Endothelial cell (in vitro differentiated cells): ENCODE measurements around the gene FOLR2. TPM values are rescaled to one million over a fixed set of nuclear protein-coding genes. Genes with fewer than 3 reads are reported as not detected.
"Not testable (repeated sequence)": the region's sequence is repeated elsewhere in the genome, so short reads cannot be mapped to it uniquely, and the experiment has no call there.

Experiments used
- DNase-seq: peaks from one replicate; pipeline ENCODE4 v3.0.0; 2021; ENCODE audit warnings: low spot score
- H3K27ac Mint-ChIP-seq: one replicate; pipeline ENCODE4 v1.8.0; 2021; ENCODE audit warnings: mixed read lengths, inconsistent platforms; ENCODE audit not compliant: unreplicated experiment
- H3K27me3 Mint-ChIP-seq: one replicate; pipeline ENCODE4 v1.8.0; 2021; ENCODE audit warnings: mild to moderate bottlenecking, moderate library complexity, mixed read lengths, inconsistent platforms; ENCODE audit not compliant: unreplicated experiment
- H3K36me3 Mint-ChIP-seq: one replicate; pipeline ENCODE4 v1.8.0; 2021; ENCODE audit warnings: mild to moderate bottlenecking, low read depth, mixed read lengths, inconsistent platforms; ENCODE audit not compliant: unreplicated experiment
- H3K4me1 Mint-ChIP-seq: one replicate; pipeline ENCODE4 v1.8.0; 2021; ENCODE audit warnings: mild to moderate bottlenecking, mixed read lengths, inconsistent platforms; ENCODE audit not compliant: unreplicated experiment
- H3K4me3 Mint-ChIP-seq: one replicate; pipeline ENCODE4 v1.8.0; 2021; ENCODE audit warnings: mild to moderate bottlenecking, mixed read lengths, inconsistent platforms; ENCODE audit not compliant: unreplicated experiment
- H3K9me3 Mint-ChIP-seq: one replicate; pipeline ENCODE4 v1.8.0; 2021; ENCODE audit warnings: mixed read lengths, inconsistent platforms; ENCODE audit not compliant: unreplicated experiment
- total RNA-seq: library from RNA; stranded (reverse); fragmentation: NEBNext Ultra II Directional; extraction: Animal tissue kit (Norgen Biotek cat#: 25700); gene quantifications from one replicate; pipeline ENCODE4 v1.2.1, GENCODE V29; 2021; ENCODE audit not compliant: unreplicated experiment
- TF ChIP-seq, protein P1 (sequence below): fragments of 200-600 bp; sonication (generic); IDR thresholded peaks from one replicate; pipeline ENCODE4 v1.5.0; 2021; ENCODE audit warnings: antibody characterized with exemption; ENCODE audit not compliant: unreplicated experiment

FOLR2 gene
- total RNA-seq, 1 donor from 2014 or later: not detected

- Mint-ChIP-seq H3K36me3 (no peaks in the 10 kb centered on the region), H3K4me3 (no peak overlapping the region), H3K27me3 (peaks cover 4% of the 10 kb centered on the region), H3K9me3 (no peaks in the 10 kb centered on the region), H3K27ac (no peak overlapping the region), H3K4me1 (peaks cover 3% of the 10 kb centered on the region)
- TF ChIP-seq, protein P1, sequence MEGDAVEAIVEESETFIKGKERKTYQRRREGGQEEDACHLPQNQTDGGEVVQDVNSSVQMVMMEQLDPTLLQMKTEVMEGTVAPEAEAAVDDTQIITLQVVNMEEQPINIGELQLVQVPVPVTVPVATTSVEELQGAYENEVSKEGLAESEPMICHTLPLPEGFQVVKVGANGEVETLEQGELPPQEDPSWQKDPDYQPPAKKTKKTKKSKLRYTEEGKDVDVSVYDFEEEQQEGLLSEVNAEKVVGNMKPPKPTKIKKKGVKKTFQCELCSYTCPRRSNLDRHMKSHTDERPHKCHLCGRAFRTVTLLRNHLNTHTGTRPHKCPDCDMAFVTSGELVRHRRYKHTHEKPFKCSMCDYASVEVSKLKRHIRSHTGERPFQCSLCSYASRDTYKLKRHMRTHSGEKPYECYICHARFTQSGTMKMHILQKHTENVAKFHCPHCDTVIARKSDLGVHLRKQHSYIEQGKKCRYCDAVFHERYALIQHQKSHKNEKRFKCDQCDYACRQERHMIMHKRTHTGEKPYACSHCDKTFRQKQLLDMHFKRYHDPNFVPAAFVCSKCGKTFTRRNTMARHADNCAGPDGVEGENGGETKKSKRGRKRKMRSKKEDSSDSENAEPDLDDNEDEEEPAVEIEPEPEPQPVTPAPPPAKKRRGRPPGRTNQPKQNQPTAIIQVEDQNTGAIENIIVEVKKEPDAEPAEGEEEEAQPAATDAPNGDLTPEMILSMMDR: no peak
- DNase-seq: no peak
Observed at GRCh38 chr11:72189455-72190250, 26.9 kb upstream of the FOLR2 start.

GRCh38 chr11:72190631-72191071 lies 25.9 kb upstream of the FOLR2 start:
- Mint-ChIP-seq H3K4me3 (no peak overlapping the region), H3K27ac (no peak overlapping the region), H3K4me1 (peaks cover 3% of the 10 kb centered on the region), H3K9me3 (no peaks in the 10 kb centered on the region), H3K27me3 (peaks cover 4% of the 10 kb centered on the region), H3K36me3 (no peaks in the 10 kb centered on the region)
- TF ChIP-seq, protein P1: no peak
- DNase-seq: no peak

- H3K4me1 Mint-ChIP-seq: peaks cover 3% of the 10 kb centered on the region
- TF ChIP-seq, protein P1: no peak
- no peak within 1 kb of the TSS for H3K27ac Mint-ChIP-seq
- H3K4me3 Mint-ChIP-seq: no peak within 1 kb of the TSS
- no peak for DNase-seq
- no peaks in the 10 kb centered on the region for H3K9me3 Mint-ChIP-seq
- peaks cover 4% of the 10 kb centered on the region for H3K27me3 Mint-ChIP-seq
- no peaks in the 10 kb centered on the region for H3K36me3 Mint-ChIP-seq
Observed at GRCh38 chr11:72191961-72192381, 24.6 kb upstream of the FOLR2 start, which contains the start of gene FOLR1. Gene FOLR1, plus strand, starts transcription at chr11:72192140. Its CDS starts 34 bp downstream, at chr11:72192174.

- Mint-ChIP-seq H3K27ac (no peak overlapping the region), H3K4me1 (peaks cover 3% of the 10 kb centered on the region), H3K36me3 (no peaks in the 10 kb centered on the region), H3K9me3 (no peaks in the 10 kb centered on the region), H3K4me3 (no peak overlapping the region), H3K27me3 (no peaks in the 10 kb centered on the region)
- TF ChIP-seq, protein P1: no peak
- DNase-seq: no peak
Observed at GRCh38 chr11:72195518-72196270, 20.9 kb upstream of the FOLR2 start.

DNA sequence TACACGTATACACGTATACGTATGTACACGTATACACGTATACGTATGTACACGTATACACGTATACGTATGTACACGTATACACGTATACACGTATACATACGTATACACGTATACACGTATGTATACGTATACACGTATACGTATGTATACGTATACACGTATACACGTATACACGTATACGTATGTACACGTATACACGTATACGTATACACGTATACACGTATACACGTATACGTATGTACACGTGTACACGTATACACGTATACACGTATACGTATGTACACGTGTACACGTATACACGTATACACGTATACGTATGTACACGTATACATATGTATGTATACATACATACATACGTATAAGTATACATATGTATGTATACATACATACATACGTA lies 15.1 kb upstream of the FOLR2 start:
- H3K27ac Mint-ChIP-seq, H3K4me1 Mint-ChIP-seq, H3K9me3 Mint-ChIP-seq, H3K36me3 Mint-ChIP-seq, H3K27me3 Mint-ChIP-seq, H3K4me3 Mint-ChIP-seq, DNase-seq: not testable (repeated sequence)
